NCI-H345 treated with DMSO at 0.1 percent for 48 hours (cell line): ENCODE results near the gene TMEM219.
"Not testable (repeated sequence)": the region's sequence is repeated elsewhere in the genome, so short reads cannot be mapped to it uniquely, and the experiment has no call there.

ENCODE experiments used
- DNase-seq: peaks from one replicate; lab custom pipeline; 2025; ENCODE audit not compliant: unreplicated experiment; lab: John Stamatoyannopoulos, UW

TMEM219 gene

DNA sequence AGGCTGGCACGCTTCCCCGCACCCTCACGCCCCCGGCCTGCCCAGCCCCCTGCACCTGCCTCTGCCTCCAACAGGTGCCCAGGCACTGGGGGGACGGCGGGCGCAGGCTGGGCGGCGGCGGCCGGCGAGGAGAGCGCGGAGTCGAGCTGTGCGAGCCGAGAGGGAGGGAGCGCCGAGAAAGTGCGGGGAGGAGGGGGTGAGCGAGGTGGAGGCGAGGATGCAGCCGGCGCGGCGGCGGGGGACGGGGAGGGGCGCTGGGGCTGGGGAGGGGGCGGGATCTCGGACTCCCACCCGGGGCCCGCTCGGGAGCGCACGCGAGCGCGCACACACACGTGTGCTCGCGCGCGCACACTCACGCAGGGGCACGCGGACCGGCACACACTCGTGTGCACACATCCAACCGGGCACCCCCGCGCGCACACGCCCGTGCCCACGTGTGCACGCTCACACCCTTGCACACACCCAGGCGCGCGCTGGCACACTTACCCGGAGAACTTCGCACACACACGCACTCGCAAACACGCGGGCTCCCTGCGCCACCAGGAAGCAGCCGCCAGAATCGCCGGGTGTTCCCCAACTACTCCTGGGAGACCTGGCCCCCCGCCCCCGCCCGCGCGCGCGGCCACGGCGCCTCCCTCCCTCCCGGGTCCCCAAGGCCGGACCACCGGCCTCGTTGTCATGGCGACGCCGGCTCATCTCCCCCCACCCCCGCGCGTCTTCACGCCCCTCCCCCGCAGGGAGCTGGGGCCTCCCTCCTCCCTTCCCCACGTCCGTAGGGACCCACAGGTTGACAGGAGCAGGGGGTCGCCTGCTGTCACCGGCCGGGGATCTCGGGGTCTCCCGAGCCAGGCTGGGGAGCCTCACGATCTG is 49.2 kb downstream of the TMEM219 start, which contains the start of gene DOC2A:
TSS of gene DOC2A (minus strand) at position 184 of the 870 bp plus-strand sequence. CDS start 805 bp downstream, outside the sequence.
- peak; percentile 65 for DNase-seq

DNA sequence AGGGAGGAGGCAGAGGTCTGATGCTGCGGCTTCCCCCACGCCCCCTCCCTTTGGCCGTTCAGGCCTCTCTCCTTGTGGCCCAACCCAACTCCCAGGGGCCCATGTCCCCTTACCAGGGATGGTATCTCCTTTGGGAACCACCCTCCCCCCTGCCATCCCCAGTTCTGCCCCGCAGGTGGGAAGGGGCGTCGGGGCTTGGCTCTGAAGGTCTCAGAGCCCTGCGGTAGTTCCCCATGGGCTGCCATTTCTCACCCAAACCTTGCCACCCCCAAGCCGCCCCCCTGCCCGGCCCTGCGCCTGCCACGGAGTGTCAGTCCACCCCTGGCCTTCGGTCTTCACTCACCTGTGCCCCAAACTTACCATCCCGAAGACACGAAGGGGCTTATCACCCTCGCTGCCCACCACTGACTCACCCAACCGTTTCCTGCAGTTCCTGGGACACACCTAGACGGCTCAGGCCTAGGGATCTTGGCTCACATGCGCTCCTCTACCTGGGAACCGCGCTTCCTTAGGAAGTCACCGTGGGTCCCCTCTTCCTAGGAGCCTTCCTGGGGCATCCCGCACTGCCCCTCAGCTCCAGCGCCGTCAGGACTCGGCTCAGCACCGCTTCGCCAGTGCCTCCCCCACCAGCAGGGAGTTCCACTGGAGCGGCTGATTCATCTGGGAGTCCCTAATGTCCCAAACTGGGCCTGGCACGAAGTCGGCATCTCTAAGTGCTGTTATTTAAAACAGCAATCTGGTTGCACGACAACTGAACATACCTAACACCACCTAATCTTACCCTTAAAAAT is 50.0 kb downstream of the TMEM219 start:
- no peak for DNase-seq

DNA sequence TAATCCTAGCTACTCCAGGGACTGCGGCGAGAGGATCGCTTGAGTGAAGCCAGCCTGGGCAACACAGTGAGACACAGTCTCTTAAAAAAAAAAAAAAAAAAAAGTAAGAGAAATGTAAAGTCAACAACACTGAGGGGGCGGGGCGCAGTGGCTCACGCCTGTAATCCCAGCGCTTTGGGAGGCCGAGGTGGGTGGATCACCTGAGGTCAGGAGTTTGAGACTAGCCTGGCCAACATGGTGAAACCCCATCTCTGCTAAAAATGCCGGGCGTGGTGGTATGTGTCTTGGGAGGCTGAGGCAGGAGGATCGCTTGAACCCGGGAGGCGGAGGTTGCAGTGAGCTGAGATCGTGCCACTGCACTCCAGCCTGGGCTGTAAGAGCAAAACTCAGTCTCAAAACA is 50.7 kb downstream of the TMEM219 start:
- DNase-seq = not testable (repeated sequence)

DNA sequence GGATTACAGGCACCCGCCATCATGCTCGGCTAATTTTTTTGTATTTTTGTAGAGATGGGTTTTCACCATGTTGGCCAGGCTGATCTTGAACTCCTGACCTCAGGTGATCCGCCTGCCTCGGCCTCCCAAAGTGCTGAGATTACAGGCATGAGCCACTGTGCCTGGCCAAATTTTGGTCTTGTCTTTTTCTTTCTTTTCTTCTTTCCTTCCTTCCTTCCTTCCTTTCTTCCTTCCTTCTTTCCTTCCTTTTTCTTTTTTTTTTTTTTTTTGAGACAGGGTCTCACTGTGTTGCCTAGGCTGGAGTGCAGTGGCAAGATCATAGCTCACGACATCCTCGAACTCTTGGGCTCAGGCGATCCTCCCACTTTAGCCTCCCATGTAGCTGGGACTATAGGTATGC is 53.6 kb downstream of the TMEM219 start:
- DNase-seq = not testable (repeated sequence)

DNA sequence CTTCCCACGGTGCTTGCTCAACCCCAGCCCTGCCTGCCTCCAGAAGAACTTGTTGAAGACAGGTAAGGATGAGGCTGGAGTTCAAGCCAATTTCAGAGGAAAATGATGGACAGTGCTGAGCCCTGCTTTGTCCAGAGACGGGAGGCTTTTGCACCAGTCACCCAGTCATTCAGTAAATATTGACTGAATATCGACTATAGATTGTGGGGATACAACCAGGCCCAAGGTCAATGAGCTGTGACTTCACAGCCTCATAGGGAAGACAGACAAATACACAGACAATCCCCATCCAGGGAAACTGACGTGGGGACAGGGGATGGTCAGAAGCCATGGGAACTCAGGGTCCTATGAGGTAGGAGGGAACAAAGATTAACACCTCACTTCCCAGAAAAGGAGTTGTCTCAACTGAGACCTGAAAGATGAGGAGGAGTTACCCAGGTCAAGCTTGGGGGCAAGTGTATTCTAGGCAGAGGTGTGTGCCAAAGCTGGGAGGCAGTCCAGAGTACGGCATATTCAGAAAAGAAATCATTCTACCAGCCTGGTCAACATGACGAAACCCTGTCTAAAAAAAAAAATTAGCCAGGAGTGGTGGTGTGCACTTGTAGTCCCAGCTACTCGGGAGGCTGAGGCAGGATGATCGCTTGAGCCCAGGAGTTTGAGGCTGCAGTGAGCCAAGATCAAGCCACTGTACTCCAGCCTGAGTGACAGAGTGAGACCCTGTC is 54.8 kb downstream of the TMEM219 start:
- no peak for DNase-seq

DNA sequence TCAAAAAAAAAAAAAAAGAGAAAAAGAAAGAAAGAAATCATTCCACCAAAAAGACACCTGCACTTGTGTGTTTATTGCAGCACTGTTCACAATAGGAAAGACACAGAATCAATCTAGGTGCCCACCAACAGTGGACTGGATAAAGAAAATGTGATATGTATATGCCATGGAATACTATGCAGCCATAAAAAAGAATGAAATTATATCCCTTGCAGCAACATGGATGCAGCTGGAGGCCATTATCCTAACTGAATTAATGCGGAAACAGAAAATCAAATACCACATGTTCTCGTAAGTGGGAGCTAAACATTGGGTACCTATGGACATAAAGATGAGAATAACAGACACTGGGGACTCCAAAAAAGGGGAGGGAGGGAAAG is 55.4 kb downstream of the TMEM219 start:
- DNase-seq = no peak

DNA sequence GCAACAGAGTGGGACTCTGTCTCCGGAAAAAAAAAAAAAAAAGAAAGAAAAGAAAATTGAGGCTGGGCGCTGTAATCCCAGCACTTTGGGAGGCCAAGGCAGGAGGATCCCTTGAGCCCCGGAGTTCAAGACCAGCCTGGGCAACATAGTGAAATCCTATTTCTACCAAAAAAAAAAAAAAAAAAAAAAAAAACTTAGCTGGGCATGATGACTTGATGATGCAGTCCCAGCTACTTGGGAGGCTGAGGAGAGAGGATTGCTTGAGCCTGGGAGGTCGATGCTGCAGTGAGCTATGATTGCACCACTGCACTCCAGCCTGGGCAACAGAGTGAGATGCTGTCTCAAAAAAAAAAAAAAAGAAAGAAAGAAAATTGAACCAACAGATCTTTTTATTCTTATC is 56.1 kb downstream of the TMEM219 start:
- DNase-seq = not testable (repeated sequence)

DNA sequence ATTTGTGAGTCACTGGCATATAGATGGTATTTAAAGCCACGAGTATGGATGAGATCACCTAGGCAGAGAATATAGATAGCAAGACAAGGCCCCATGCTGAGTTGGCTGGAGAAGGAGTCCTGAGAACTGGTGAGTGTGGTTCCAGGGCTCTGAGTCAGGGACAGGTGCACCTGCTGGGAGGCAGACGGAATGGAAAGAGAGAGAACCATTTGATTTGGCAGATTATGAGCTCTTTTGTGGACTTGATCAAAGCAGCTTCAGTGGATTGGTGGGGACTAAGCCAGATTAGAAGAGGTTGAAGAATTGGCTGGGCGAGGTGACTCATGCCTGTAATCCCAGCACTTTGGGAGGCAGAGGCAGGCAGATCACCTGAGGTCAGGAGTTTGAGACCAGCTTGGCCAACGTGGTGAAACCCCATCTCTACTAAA is 56.9 kb downstream of the TMEM219 start:
- DNase-seq = no peak
